OCI-LY1 (cell line): ENCODE results near the gene ILRUN.
A peak's percentile ranks its signal among the peaks of the same experiment; 100 is the strongest.
"Not testable (repeated sequence)": the region's sequence is repeated elsewhere in the genome, so short reads cannot be mapped to it uniquely, and the experiment has no call there.

Source experiments
- H2AFZ ChIP-seq: fragments of 200-600 bp; sonication (generic), shearing (Covaris generic); 2 replicates; pipeline ENCODE4 v1.6.0; 2014; ENCODE audit warnings: antibody characterized with exemption, mild to moderate bottlenecking, low read length
- H3F3A ChIP-seq: fragments of 200-600 bp; sonication (generic), shearing (Covaris generic); 2 replicates; pipeline ENCODE4 v1.6.0; 2014; ENCODE audit warnings: mild to moderate bottlenecking, antibody characterized with exemption, low read length, moderate library complexity; ENCODE audit not compliant: insufficient read depth
- H3K27ac ChIP-seq: fragments of 200-600 bp; sonication (generic); 2 replicates; pipeline ENCODE4 v1.5.1; 2014; ENCODE audit warnings: low read length, mixed run types, mild to moderate bottlenecking, low read depth; ENCODE audit not compliant: poor library complexity, severe bottlenecking
- H3K27me3 ChIP-seq: fragments of 200-600 bp; sonication (generic); 2 replicates; pipeline ENCODE4 v1.6.0; 2014; ENCODE audit warnings: antibody characterized with exemption, mild to moderate bottlenecking, low read length, moderate library complexity; ENCODE audit not compliant: insufficient read depth
- H3K36me3 ChIP-seq: fragments of 200-600 bp; sonication (generic); 2 replicates; pipeline ENCODE4 v1.6.1; 2014; ENCODE audit warnings: mild to moderate bottlenecking, antibody characterized with exemption, low read length, moderate library complexity, mixed read lengths; ENCODE audit not compliant: insufficient read depth
- H3K4me1 ChIP-seq: fragments of 200-600 bp; sonication (generic); 2 replicates; pipeline ENCODE4 v1.5.1; 2014; ENCODE audit warnings: mild to moderate bottlenecking, low read length, moderate library complexity; ENCODE audit not compliant: insufficient read depth, severe bottlenecking
- H3K4me2 ChIP-seq: fragments of 200-600 bp; sonication (generic), shearing (Covaris generic); 2 replicates; pipeline ENCODE4 v1.6.1; 2014; ENCODE audit warnings: low read length
- H3K4me3 ChIP-seq: fragments of 200-600 bp; sonication (generic); 2 replicates; pipeline ENCODE4 v1.5.1; 2014; ENCODE audit warnings: low read length, low read depth, mild to moderate bottlenecking, mixed read lengths; ENCODE audit not compliant: poor library complexity, severe bottlenecking
- H3K79me2 ChIP-seq: fragments of 200-600 bp; shearing (Covaris generic); 2 replicates; pipeline ENCODE4 v1.6.1; 2016; ENCODE audit warnings: mixed run types, low read length, mixed read lengths; ENCODE audit not compliant: insufficient read depth
- H3K9ac ChIP-seq: fragments of 200-600 bp; sonication (generic), shearing (Covaris generic); 2 replicates; pipeline ENCODE4 v1.6.1; 2014; ENCODE audit warnings: mild to moderate bottlenecking, low read length, mixed read lengths
- H3K9me2 ChIP-seq: fragments of 200-600 bp; sonication (generic), shearing (Covaris generic); 2 replicates; pipeline ENCODE4 v1.6.1; 2014; ENCODE audit warnings: low read depth, mild to moderate bottlenecking, low read length, mixed read lengths
- H3K9me3 ChIP-seq: fragments of 200-600 bp; shearing (Covaris generic); 2 replicates; pipeline ENCODE4 v1.6.1; 2014; ENCODE audit warnings: low read length, mixed read lengths
- H4K20me1 ChIP-seq: fragments of 200-600 bp; sonication (generic), shearing (Covaris generic); 2 replicates; pipeline ENCODE4 v1.6.0; 2016; ENCODE audit warnings: mild to moderate bottlenecking, low read length; ENCODE audit not compliant: insufficient read depth
- EZH2 ChIP-seq: fragments of 200-600 bp; sonication (generic), shearing (Covaris generic); IDR thresholded peaks from 2 replicates; pipeline ENCODE4 v1.8.0; 2017; ENCODE audit warnings: borderline replicate concordance, mixed run types, mild to moderate bottlenecking, antibody characterized with exemption, low read length, moderate library complexity, mixed read lengths
- TF ChIP-seq, protein P1 (sequence below): fragments of 200-600 bp; sonication (generic), shearing (Covaris generic); IDR thresholded peaks from 2 replicates; pipeline ENCODE4 v1.5.1; 2017; ENCODE audit warnings: mild to moderate bottlenecking, antibody characterized with exemption, low read length, moderate library complexity, mixed read lengths

Gene ILRUN

DNA sequence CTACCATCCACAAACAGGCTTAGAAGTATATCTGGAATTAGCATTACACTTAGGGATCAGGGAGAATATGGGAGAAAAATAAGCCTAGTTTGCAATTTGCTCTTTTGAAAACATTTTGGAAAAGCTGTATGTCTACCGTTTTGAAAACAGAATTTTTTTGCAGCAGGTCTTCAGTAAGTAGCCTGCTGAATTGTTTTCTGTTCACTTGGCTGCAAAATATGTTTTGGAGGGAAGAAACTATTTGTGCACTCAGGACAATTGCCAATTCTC is 39.6 kb downstream of the ILRUN start:
- H2AFZ ChIP-seq: no peak overlapping the region
- H3K36me3 ChIP-seq: peaks cover 27% of the 10 kb centered on the region
- peaks cover 76% of the 10 kb centered on the region for H3K4me1 ChIP-seq
- H3K27ac ChIP-seq: peak overlapping the region; percentile 98
- H4K20me1 ChIP-seq: no peaks in the 10 kb centered on the region
- peaks cover 4% of the 10 kb centered on the region; the same call in 1 of the 2 replicates for H3F3A ChIP-seq
- peaks cover 3% of the 10 kb centered on the region; the same call in 1 of the 2 replicates for H3K9me3 ChIP-seq
- H3K4me3 ChIP-seq: peak overlapping the region; percentile 42
- peak overlapping the region; percentile 69 for H3K9ac ChIP-seq
- H3K79me2 ChIP-seq: peaks cover 48% of the 10 kb centered on the region
- H3K9me2 ChIP-seq: no peaks in the 10 kb centered on the region
- no peaks in the 10 kb centered on the region for H3K27me3 ChIP-seq
- TF ChIP-seq, protein P1, sequence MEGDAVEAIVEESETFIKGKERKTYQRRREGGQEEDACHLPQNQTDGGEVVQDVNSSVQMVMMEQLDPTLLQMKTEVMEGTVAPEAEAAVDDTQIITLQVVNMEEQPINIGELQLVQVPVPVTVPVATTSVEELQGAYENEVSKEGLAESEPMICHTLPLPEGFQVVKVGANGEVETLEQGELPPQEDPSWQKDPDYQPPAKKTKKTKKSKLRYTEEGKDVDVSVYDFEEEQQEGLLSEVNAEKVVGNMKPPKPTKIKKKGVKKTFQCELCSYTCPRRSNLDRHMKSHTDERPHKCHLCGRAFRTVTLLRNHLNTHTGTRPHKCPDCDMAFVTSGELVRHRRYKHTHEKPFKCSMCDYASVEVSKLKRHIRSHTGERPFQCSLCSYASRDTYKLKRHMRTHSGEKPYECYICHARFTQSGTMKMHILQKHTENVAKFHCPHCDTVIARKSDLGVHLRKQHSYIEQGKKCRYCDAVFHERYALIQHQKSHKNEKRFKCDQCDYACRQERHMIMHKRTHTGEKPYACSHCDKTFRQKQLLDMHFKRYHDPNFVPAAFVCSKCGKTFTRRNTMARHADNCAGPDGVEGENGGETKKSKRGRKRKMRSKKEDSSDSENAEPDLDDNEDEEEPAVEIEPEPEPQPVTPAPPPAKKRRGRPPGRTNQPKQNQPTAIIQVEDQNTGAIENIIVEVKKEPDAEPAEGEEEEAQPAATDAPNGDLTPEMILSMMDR: no peak
- TF ChIP-seq EZH2: no peak
- peak overlapping the region; percentile 69 for H3K4me2 ChIP-seq

DNA sequence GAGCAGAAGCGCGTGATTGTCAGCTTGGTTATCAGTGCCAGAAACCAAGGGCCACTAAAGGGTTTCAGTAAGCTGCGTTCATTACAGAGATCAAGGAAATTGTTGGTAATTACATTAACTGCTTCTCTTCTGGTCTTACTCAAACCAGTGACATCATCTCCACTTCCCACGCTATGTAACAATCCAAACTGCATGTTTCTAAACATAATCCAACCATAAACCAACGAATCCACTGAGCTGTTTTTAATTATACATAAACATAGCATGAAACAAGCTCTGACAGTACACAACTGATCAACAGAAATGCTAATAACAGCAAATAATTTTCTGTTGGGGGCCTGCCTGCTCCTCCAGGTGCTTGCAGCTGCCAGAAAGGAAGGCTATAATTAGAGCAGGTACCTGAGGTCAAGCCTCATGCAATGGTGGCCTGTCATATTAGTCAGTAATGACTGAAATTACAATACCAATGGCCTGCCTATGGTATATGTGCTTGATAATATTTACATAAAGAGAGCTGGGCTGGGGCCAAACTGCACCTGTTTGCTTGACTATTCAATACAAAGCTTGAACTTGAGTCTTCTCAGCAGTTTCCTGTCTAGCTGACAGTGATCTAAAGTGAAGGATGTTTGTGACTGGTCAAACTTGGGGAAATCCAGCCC is 40.1 kb downstream of the ILRUN start:
- peak overlapping the region; percentile 44 for H3K4me3 ChIP-seq
- peak overlapping the region; percentile 69 for H3K4me2 ChIP-seq

DNA sequence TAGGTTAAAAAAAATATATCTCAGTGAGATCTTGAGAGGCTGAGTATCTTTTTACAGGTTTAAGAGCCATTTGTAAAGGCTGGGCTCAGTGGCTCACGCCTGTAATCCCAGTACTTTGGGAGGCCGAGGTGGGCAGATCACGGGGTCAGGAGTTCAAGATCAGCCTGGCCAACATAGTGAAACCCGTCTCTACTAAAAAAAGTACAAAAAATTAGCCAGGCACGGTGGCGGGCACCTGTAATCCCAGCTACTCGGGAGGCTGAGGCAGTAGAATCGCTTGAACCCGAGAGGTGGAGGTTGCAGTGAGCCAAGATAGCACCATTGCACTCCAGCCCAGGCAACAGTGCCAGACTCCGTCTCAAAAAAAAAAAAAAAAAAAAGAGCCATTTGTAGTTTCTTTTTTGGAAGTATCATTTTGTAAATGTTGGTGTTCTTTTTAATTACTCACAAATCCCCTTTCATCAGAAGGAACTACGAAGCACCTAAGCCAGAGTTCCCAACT is 40.6 kb downstream of the ILRUN start:
- Histone ChIP-seq H3K4me3 (peak overlapping the region; percentile 44), H3K79me2 (peaks cover 48% of the 10 kb centered on the region), H3K27ac (peak overlapping the region; percentile 98)

More for the DNA sequence above, 40.1 kb downstream of the ILRUN start:
- no peaks in the 10 kb centered on the region for H3K27me3 ChIP-seq
- H3K79me2 ChIP-seq: peaks cover 49% of the 10 kb centered on the region
- H2AFZ ChIP-seq: no peak overlapping the region
- peaks cover 29% of the 10 kb centered on the region for H3K36me3 ChIP-seq
- peaks cover 4% of the 10 kb centered on the region; the same call in 1 of the 2 replicates for H3F3A ChIP-seq
- H3K9me3 ChIP-seq: peaks cover 3% of the 10 kb centered on the region; the same call in 1 of the 2 replicates
- TF ChIP-seq EZH2: no peak
- TF ChIP-seq, protein P1: no peak
- no peaks in the 10 kb centered on the region for H4K20me1 ChIP-seq
- peak overlapping the region; percentile 69 for H3K9ac ChIP-seq
- H3K4me1 ChIP-seq: peaks cover 77% of the 10 kb centered on the region
- peak overlapping the region; percentile 98 for H3K27ac ChIP-seq
- H3K9me2 ChIP-seq: no peaks in the 10 kb centered on the region

More for the DNA sequence above, 40.6 kb downstream of the ILRUN start:
- Histone ChIP-seq H3K4me1 (peaks cover 77% of the 10 kb centered on the region), H3K4me2 (peak overlapping the region; percentile 69), H3K36me3 (peaks cover 31% of the 10 kb centered on the region), H3K9ac (peak overlapping the region; percentile 69)
- not testable (repeated sequence) for H3K9me2 ChIP-seq, H3K27me3 ChIP-seq, H2AFZ ChIP-seq, H3K9me3 ChIP-seq, H4K20me1 ChIP-seq, H3F3A ChIP-seq
